SK-N-MC (cell line): ENCODE results near the gene PNMA1.

Source experiments
- EZH2 ChIP-seq: fragments of 200-600 bp; sonication (generic); IDR thresholded peaks from one replicate; pipeline ENCODE4 v1.6.1; 2017; ENCODE audit warnings: antibody characterized with exemption
- POLR2AphosphoS5 ChIP-seq: IDR thresholded peaks from 2 replicates; pipeline ENCODE4 v1.6.1; 2012; ENCODE audit warnings: mild to moderate bottlenecking, low read depth, low read length, borderline replicate concordance

- no peak for TF ChIP-seq POLR2AphosphoS5
- no peak for TF ChIP-seq EZH2
These were observed 34.7 kb upstream of the PNMA1 start for GRCh38 chr14:73748858-73749357.
